ENCODE results near the gene APBA1. TPM values are rescaled to one million over a fixed set of nuclear protein-coding genes. Genes with fewer than 3 reads are reported as not detected.

APBA1 gene
- total and polyA plus RNA-seq, 2 of the 4 experiments (the other 2 are of a cell fraction) = 3.8 to 5.1 TPM

DNA sequence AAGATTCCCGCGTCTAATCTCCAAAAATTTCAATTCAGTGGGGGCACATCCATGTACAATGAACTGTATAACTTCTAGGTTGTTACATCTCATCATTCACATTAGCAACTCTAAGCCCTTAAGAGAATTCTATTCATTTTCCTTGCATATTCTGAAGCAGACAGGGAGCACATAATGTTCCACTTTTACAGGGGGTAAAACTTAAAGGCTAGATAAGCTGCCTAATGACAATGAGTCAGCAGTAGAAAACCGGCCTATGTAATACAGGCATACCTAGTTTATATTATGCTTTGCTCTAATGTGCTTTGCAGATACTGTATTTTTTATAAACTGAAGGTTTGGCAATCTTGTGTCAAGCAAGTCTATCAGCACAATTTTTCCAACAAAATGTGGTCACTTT lies 47.2 kb upstream of the APBA1 start:
- POLR2A ChIA-PET (ENCODE audit: unreplicated experiment) = no interaction called here
- TF ChIP-seq MXI1 (IDR thresholded peaks at IDR 0.05; ENCODE audit: borderline replicate concordance, low read depth, low read length) (no peak), MAFK (IDR thresholded peaks at IDR 0.05; ENCODE audit: low read depth, low read length) (0 out of 2 replicates have a peak, but pooled peaks have one; percentile 11), NFE2L2 (IDR thresholded peaks at IDR 0.05; ENCODE audit: low read depth, low read length) (peak; percentile 75; the same call in 1 of the 2 replicates), POLR2A (IDR thresholded peaks at IDR 0.05; ENCODE audit: low read depth, low read length) (no peak), BHLHE40 (IDR thresholded peaks at IDR 0.05; ENCODE audit: low read depth, low read length) (no peak), MAZ (IDR thresholded peaks at IDR 0.05; ENCODE audit: borderline replicate concordance, low read depth, low read length) (no peak), FOS (IDR thresholded peaks at IDR 0.05; ENCODE audit: low read depth, low read length) (peak; percentile 33; the same call in 1 of the 2 replicates), RAD21 (IDR thresholded peaks at IDR 0.05; ENCODE audit: low read length) (no peak), RCOR1 (IDR thresholded peaks at IDR 0.05; ENCODE audit: insufficient replicate concordance, low read length) (no peak), CHD1 (IDR thresholded peaks at IDR 0.05; ENCODE audit: low read depth, low read length) (no peak), CEBPB (IDR thresholded peaks at IDR 0.05; ENCODE audit: low read depth, low read length) (0 out of 2 replicates have a peak, but pooled peaks have one; percentile 5)
- TF ChIP-seq, protein P1, sequence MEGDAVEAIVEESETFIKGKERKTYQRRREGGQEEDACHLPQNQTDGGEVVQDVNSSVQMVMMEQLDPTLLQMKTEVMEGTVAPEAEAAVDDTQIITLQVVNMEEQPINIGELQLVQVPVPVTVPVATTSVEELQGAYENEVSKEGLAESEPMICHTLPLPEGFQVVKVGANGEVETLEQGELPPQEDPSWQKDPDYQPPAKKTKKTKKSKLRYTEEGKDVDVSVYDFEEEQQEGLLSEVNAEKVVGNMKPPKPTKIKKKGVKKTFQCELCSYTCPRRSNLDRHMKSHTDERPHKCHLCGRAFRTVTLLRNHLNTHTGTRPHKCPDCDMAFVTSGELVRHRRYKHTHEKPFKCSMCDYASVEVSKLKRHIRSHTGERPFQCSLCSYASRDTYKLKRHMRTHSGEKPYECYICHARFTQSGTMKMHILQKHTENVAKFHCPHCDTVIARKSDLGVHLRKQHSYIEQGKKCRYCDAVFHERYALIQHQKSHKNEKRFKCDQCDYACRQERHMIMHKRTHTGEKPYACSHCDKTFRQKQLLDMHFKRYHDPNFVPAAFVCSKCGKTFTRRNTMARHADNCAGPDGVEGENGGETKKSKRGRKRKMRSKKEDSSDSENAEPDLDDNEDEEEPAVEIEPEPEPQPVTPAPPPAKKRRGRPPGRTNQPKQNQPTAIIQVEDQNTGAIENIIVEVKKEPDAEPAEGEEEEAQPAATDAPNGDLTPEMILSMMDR (conservative IDR thresholded peaks at IDR 0.05; ENCODE audit: low read depth, low read length) = no peak
- TF ChIP-seq, protein P2, sequence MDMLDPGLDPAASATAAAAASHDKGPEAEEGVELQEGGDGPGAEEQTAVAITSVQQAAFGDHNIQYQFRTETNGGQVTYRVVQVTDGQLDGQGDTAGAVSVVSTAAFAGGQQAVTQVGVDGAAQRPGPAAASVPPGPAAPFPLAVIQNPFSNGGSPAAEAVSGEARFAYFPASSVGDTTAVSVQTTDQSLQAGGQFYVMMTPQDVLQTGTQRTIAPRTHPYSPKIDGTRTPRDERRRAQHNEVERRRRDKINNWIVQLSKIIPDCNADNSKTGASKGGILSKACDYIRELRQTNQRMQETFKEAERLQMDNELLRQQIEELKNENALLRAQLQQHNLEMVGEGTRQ (IDR thresholded peaks at IDR 0.05; ENCODE audit: low read depth, low read length) = no peak
- TF ChIP-seq, protein P3, sequence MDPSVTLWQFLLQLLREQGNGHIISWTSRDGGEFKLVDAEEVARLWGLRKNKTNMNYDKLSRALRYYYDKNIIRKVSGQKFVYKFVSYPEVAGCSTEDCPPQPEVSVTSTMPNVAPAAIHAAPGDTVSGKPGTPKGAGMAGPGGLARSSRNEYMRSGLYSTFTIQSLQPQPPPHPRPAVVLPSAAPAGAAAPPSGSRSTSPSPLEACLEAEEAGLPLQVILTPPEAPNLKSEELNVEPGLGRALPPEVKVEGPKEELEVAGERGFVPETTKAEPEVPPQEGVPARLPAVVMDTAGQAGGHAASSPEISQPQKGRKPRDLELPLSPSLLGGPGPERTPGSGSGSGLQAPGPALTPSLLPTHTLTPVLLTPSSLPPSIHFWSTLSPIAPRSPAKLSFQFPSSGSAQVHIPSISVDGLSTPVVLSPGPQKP (IDR thresholded peaks at IDR 0.05; ENCODE audit: borderline replicate concordance, low read depth, low read length) = no peak

More for the DNA sequence above, 47.2 kb upstream of the APBA1 start:
- Histone ChIP-seq H3K4ac (ENCODE audit: low read depth, low read length) (no peak overlapping the region), H3K9me1 (ENCODE audit: insufficient read depth, low read length) (peaks cover 7% of the 10 kb centered on the region; the same call in 1 of the 2 replicates), H3K14ac (replicated peaks; ENCODE audit: low read depth, low read length) (no peak overlapping the region), H3K9me3 (ENCODE audit: control insufficient read depth, insufficient read depth, low read length) (no peaks in the 10 kb centered on the region; the same call in 1 of the 2 replicates), H3K27ac (ENCODE audit: insufficient read depth, low read length) (peak overlapping the region; percentile 53; the same call in 1 of the 2 replicates), H2AFZ (replicated peaks; ENCODE audit: low read length, poor library complexity) (no peak overlapping the region), H4K5ac (ENCODE audit: low read depth, low read length) (no peak overlapping the region; the same call in 1 of the 2 replicates), H3K9ac (ENCODE audit: low read depth, low read length) (no peak overlapping the region), H3K27me3 (ENCODE audit: control insufficient read depth, insufficient read depth, low read length) (no peaks in the 10 kb centered on the region), H3K4me3 (ENCODE audit: insufficient read depth, low read depth, low read length) (no peak overlapping the region), H3K36me3 (ENCODE audit: control insufficient read depth, insufficient read depth, low read length) (peaks cover 13% of the 10 kb centered on the region), H2BK120ac (ENCODE audit: low read depth, low read length) (no peak overlapping the region), H2AK9ac (replicated peaks; ENCODE audit: low read depth, low read length, poor library complexity) (no peak overlapping the region), H4K20me1 (ENCODE audit: insufficient read depth, low read length) (no peaks in the 10 kb centered on the region), H3K4me1 (ENCODE audit: control insufficient read depth, insufficient read depth, low read length) (peaks cover 4% of the 10 kb centered on the region), H2BK5ac (ENCODE audit: low read depth, low read length, poor library complexity, severe bottlenecking) (peak overlapping the region; percentile 73), H4K8ac (ENCODE audit: low read depth in 2 of 2, low read length in 2 of 2) (no peak overlapping the region), H3K56ac (ENCODE audit: extremely low read depth, insufficient read depth, low read length) (no peak overlapping the region), H3K79me1 (ENCODE audit: low read depth in 1 of 2, low read length in 2 of 2) (peaks cover 0 to 18% of the 10 kb centered on the region in 2 experiments; a peak in 2 of 4 replicates), H3K23ac (ENCODE audit: low read depth, low read length) (no peak overlapping the region), H2AK5ac (ENCODE audit: low read depth, low read length) (no peak overlapping the region), H3K18ac (ENCODE audit: low read depth, low read length) (peak overlapping the region; percentile 82; the same call in 1 of the 2 replicates), H3K4me2 (ENCODE audit: low read depth, low read length) (peak overlapping the region; percentile 5; the same call in 1 of the 2 replicates), H4K91ac (ENCODE audit: insufficient read depth, low read depth, low read length) (no peak overlapping the region), H2BK20ac (ENCODE audit: low read depth, low read length) (no peak overlapping the region), H2BK15ac (ENCODE audit: low read depth, low read length) (no peak overlapping the region)
- CTCF ChIA-PET = no interaction called here
- peak; percentile 73 for ATAC-seq (ENCODE audit: low read depth)
- BruUV-seq (replicated peaks) = no TSS peak
- intact Hi-C loops (cut with micrococcal nuclease) (no loop called here), dilution Hi-C loops (cut with HindIII; ENCODE audit: low sequenced_read_pairs, unreplicated experiment) (no loop called here), in situ Hi-C loops (cut with MboI; ENCODE audit: low sequenced_read_pairs) (no loop called here)
- WGBS, 2 experiments (ENCODE audit: extremely low coverage in 2 of 2, insufficient read length in 1 of 2) = no CpG with 5 or more reads among the region's 3 CpGs
- DNase-seq = peak; percentile 73

Measured in IMR-90 (cell line).